GM18520 (cell line): ENCODE data around the gene ANGPTL5.
"Not testable (repeated sequence)": the region's sequence is repeated elsewhere in the genome, so short reads cannot be mapped to it uniquely, and the experiment has no call there.

ENCODE experiments used
- ATAC-seq: cut with Tn5 transposase; IDR thresholded peaks from one replicate; pipeline ENCODE4 v1.9.1; 2021; ENCODE audit not compliant: unreplicated experiment

ANGPTL5 gene

GRCh38 chr11:101916422-101916821, at the start of gene ANGPTL5:
Gene ANGPTL5, minus strand, starts transcription at chr11:101916522. Its CDS starts 8,613 bp downstream, at chr11:101907909.
- no peak for ATAC-seq

- ATAC-seq, result not testable (repeated sequence)
Observed at GRCh38 chr11:101964200-101964599, 47.9 kb upstream of the ANGPTL5 start.

- no peak for ATAC-seq
Observed at GRCh38 chr11:101960231-101960630, 43.9 kb upstream of the ANGPTL5 start.

GRCh38 chr11:101955701-101956100, 39.4 kb upstream of the ANGPTL5 start:
- ATAC-seq, result no peak

GRCh38 chr11:101955278-101955677, 39.0 kb upstream of the ANGPTL5 start:
- no peak for ATAC-seq

GRCh38 chr11:101949680-101950220, 33.4 kb upstream of the ANGPTL5 start:
- no peak for ATAC-seq

GRCh38 chr11:101945448-101945847, 29.1 kb upstream of the ANGPTL5 start:
- no peak for ATAC-seq

- no peak for ATAC-seq
Observed at GRCh38 chr11:101944923-101945322, 28.6 kb upstream of the ANGPTL5 start.

- ATAC-seq, result no peak
Observed at GRCh38 chr11:101940901-101941520, 24.7 kb upstream of the ANGPTL5 start.

- no peak for ATAC-seq
Observed at GRCh38 chr11:101931692-101932091, 15.4 kb upstream of the ANGPTL5 start.

- no peak for ATAC-seq
Observed at GRCh38 chr11:101929294-101929915, 13.1 kb upstream of the ANGPTL5 start.

- ATAC-seq, result no peak
Observed at GRCh38 chr11:101923554-101923953, 7.2 kb upstream of the ANGPTL5 start.

- no peak for ATAC-seq
Observed at GRCh38 chr11:101920992-101921391, 4.7 kb upstream of the ANGPTL5 start.

- ATAC-seq, result no peak
Observed at GRCh38 chr11:101917226-101917625, 904 bp upstream of the ANGPTL5 start.

- peak; percentile 23 for ATAC-seq
Observed at GRCh38 chr11:101915791-101916291, 481 bp downstream of the ANGPTL5 start.

GRCh38 chr11:101914738-101915426, 1.4 kb downstream of the ANGPTL5 start, which contains the start of gene CEP126:
Gene CEP126, plus strand, starts transcription at chr11:101915010. Its CDS starts 275 bp downstream, at chr11:101915285.
- ATAC-seq, result peak; percentile 99

GRCh38 chr11:101914341-101914737, 2.0 kb downstream of the ANGPTL5 start:
- ATAC-seq, result no peak

GRCh38 chr11:101913656-101914055, 2.7 kb downstream of the ANGPTL5 start:
- no peak for ATAC-seq

- ATAC-seq, result no peak
Observed at GRCh38 chr11:101912823-101913284, 3.5 kb downstream of the ANGPTL5 start.

GRCh38 chr11:101909087-101909486, 7.2 kb downstream of the ANGPTL5 start:
- ATAC-seq, result no peak

- no peak for ATAC-seq
Observed at GRCh38 chr11:101907815-101908214, 8.5 kb downstream of the ANGPTL5 start.
